ENCODE measurements around the gene TBX21. TPM values are rescaled to one million over a fixed set of nuclear protein-coding genes. Genes with fewer than 3 reads are reported as not detected.

TBX21 gene
- total RNA-seq, 1 experiment from 2014 or later, result 0.20 TPM

- no peak for TF ChIP-seq ATF3 (IDR thresholded peaks at IDR 0.05)
- TF ChIP-seq MAX (IDR thresholded peaks at IDR 0.05), result no peak
- TF ChIP-seq EGR1 (IDR thresholded peaks at IDR 0.05; ENCODE audit: low read depth), result no peak
- TF ChIP-seq YY1 (IDR thresholded peaks at IDR 0.05; ENCODE audit: extremely low read depth, insufficient replicate concordance, low read depth, low read length), result no peak
- TF ChIP-seq SIN3A (IDR thresholded peaks at IDR 0.05; ENCODE audit: low read depth), result no peak
- no peak for TF ChIP-seq POLR2A (IDR thresholded peaks at IDR 0.05; ENCODE audit: borderline replicate concordance, extremely low read depth, insufficient read depth, insufficient read length)
Measured at GRCh38 chr17:47729476-47729875, 3.6 kb upstream of the TBX21 start (continued).

GRCh38 chr17:47730681-47731080 lies 2.4 kb upstream of the TBX21 start:
- DNase-seq (ENCODE audit: low read depth, low spot score) (no peak), ATAC-seq (no peak)
- POLR2A ChIA-PET, result no interaction called here
- Histone ChIP-seq H3K9me3 (ENCODE audit: control insufficient read depth in 1 of 2, insufficient read depth in 1 of 2, low read depth in 1 of 2, low read length in 2 of 2) (no peaks in the 10 kb centered on the region), H3K4me3 (replicated peaks in 1 of 2; ENCODE audit: low read depth in 1 of 2, low read length in 2 of 2) (no peak overlapping the region), H3K9ac (ENCODE audit: low read length) (no peak overlapping the region), H3K36me3 (ENCODE audit: control insufficient read depth in 1 of 2, insufficient read depth in 2 of 2, low read length in 2 of 2) (no peaks in the 10 kb centered on the region), H3K27me3 (ENCODE audit: insufficient read depth, low read length) (peaks cover 6% of the 10 kb centered on the region; the same call in 1 of the 2 replicates), H3K4me1 (ENCODE audit: control insufficient read depth in 1 of 2, insufficient read depth in 2 of 2, low read length in 2 of 2) (peaks cover 0 to 9% of the 10 kb centered on the region in 2 experiments; a peak in 2 of 4 replicates), H3K9me2 (ENCODE audit: insufficient read depth) (no peaks in the 10 kb centered on the region), H3K4me2 (ENCODE audit: low read length) (no peak overlapping the region), H4K20me1 (ENCODE audit: insufficient read depth) (no peaks in the 10 kb centered on the region), H3K27ac (ENCODE audit: low read depth, low read length) (no peak overlapping the region), H2AFZ (ENCODE audit: low read depth, low read length, poor library complexity, severe bottlenecking) (no peak overlapping the region), H3K79me2 (ENCODE audit: insufficient read depth, low read length) (no peaks in the 10 kb centered on the region)
- TF ChIP-seq ELF1 (IDR thresholded peaks at IDR 0.05; ENCODE audit: borderline replicate concordance, low read depth) (no peak), REST (IDR thresholded peaks at IDR 0.05; ENCODE audit: low read depth) (no peak), CBX3 (IDR thresholded peaks at IDR 0.05; ENCODE audit: low read depth) (no peak), SP1 (IDR thresholded peaks at IDR 0.05; ENCODE audit: low read depth) (no peak), JUND (IDR thresholded peaks at IDR 0.05) (no peak), SIN3A (IDR thresholded peaks at IDR 0.05; ENCODE audit: low read depth) (no peak), EZH2 (IDR thresholded peaks at IDR 0.05) (no peak), YY1 (IDR thresholded peaks at IDR 0.05; ENCODE audit: extremely low read depth, insufficient replicate concordance, low read depth, low read length) (no peak), TCF7L2 (IDR thresholded peaks at IDR 0.05; ENCODE audit: borderline replicate concordance, extremely low read depth, insufficient read depth, insufficient read length) (no peak), POLR2A (IDR thresholded peaks at IDR 0.05; ENCODE audit: borderline replicate concordance, extremely low read depth, insufficient read depth, insufficient read length) (no peak), MAX (IDR thresholded peaks at IDR 0.05) (no peak), SRF (IDR thresholded peaks at IDR 0.05; ENCODE audit: low read depth) (no peak), POLR2AphosphoS5 (IDR thresholded peaks at IDR 0.05; ENCODE audit: low read depth, low read length) (no peak), CEBPB (IDR thresholded peaks at IDR 0.05; ENCODE audit: low read depth) (no peak), EZH2phosphoT487 (IDR thresholded peaks at IDR 0.05; ENCODE audit: borderline replicate concordance) (no peak), EGR1 (IDR thresholded peaks at IDR 0.05; ENCODE audit: low read depth) (no peak), ZFX (IDR thresholded peaks at IDR 0.05) (no peak), CTCF (IDR thresholded peaks at IDR 0.05 in 2 of 3, conservative IDR thresholded peaks at IDR 0.05 in 1 of 3; ENCODE audit: borderline replicate concordance in 1 of 3, insufficient read depth in 1 of 3, low read depth in 2 of 3, low read length in 2 of 3) (no peak)
- BruUV-seq (replicated peaks), result no TSS peak
- RAD21 ChIA-PET (ENCODE audit: low non-redundant PET in 1 of 2, low total read pairs in 2 of 2, uncharacterized antibody in 2 of 2, unreplicated experiment in 2 of 2), result no interaction called here
- CTCF ChIA-PET, result no interaction called here
- intact Hi-C loops (cut with micrococcal nuclease), result loop anchor here (5.0 kb wide), 1 partner anchor 72 kb away; no protein-coding TSS in a partner anchor
